HuH-7.5 (cell line): ENCODE measurements around the gene EEF1AKMT4.

Source experiments
- DNase-seq: peaks from one replicate; pipeline ENCODE4 v3.0.0; 2011; ENCODE audit warnings: low spot score

EEF1AKMT4 gene

DNA sequence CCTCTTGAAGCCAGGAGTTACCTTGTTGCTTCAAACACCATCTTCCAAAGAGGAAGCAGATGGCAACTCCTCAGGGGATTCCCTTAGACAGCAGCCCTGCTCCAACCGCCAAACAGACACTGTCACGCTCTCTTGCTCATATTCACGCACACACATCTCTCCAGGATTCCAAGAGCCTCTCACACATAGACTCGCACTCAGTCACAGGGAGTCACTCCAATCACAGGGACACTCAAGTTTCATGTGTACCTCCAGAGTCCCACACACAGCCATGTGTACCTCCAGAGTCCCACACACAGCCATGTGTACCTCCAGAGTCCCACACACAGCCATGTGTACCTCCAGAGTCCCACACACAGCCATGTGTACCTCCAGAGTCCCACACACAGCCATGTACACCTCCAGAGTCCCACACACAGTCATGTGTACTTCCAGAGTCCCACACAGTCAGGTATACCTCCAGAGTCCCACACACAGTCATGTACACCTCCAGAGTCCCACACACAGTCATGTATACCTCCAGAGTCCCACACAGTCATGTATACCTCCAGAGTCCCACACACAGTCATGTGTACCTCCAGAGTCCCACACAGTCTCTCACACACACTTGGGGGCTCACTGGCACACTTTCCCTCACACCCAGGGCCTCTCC, 14.0 kb upstream of the EEF1AKMT4 start:
- no peak for DNase-seq

DNA sequence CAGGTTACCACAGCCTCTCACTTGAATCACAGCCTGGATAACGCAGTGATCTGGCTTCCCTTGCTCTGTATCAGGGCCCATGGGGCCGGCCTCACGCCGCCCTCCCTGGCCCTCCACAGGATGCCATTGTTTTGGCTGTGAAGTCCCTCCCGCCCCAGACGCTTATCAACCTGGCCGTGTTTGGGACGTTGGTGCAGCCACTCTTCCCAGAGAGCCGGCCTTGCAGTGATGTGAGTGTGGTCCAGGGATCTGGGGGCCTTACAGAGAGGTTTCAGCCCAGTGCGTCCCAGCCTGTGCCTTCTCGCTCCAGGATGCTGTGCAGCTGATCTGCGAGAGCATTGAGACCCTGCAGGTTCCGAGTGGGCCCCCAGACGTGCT, 13.4 kb upstream of the EEF1AKMT4 start:
- no peak for DNase-seq

DNA sequence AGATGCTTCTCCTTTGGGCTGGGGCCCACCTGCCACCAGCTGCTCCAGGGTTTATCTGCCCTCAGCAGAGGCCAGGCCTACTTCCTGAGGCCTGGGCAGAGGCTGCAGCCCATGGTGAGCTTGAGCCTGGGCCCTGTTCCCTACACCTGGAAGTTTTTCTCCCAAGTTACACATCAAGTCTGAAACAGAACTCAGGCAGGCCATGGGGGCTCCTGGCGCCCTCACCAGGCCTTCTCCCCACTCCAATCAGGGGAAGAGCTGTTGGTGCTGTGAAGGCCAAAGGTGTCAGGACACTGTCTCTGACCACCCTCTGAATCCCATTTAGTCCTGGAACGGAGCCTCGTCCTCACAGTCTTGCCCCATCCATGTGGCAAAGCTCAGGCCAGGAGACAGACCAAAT, 12.8 kb upstream of the EEF1AKMT4 start:
- no peak for DNase-seq

GRCh38 chr3:184237211-184237610, 12.3 kb upstream of the EEF1AKMT4 start:
- DNase-seq = no peak

DNA sequence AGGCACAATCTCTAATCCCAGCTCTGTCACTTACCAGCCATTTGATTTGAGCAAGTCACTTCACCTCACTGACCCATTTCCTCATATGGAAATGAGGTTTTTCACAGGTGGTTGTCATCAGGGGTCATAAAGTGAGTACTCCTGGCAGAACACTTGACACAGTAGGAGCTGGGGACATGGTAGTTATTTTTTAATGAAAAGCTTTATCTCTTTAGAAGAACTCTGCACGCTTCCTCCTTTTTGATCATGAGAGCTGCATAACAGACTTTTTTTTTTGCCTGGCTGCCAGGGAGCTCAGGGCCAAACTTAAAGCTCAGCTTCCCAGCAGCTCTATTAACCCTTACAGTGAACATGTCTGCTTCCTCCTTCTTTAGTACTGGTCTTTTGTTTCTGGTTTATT, 11.7 kb upstream of the EEF1AKMT4 start:
- no peak for DNase-seq

DNA sequence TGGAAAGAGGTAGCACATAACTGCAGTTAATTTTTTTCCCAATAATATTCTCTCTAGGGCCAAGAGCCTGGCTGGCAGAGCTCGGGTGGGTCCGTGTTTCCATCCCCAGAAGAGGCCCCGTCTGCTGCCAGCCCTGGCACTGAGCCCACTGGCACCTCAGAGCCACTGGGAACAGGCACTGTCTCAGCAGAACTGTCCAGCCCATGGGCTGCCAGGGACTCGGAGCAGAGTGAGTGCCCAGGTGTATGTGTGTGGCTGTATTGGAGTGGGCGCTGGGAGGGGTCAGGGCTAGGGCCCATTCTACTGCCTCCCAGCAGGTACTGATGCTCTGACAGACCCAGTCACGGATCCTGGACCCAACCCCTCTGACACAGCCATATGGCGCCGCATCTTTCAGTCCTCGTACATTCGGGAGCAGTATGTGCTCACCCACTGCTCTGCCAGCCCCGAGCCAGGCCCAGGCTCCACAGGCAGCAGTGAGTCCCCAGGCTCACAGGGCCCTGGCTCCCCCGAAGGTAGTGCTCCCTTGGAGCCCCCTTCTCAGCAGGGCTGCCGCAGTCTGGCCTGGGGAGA, 11.1 kb upstream of the EEF1AKMT4 start:
- no peak for DNase-seq

- DNase-seq = peak; percentile 3
These were observed 10.3 kb upstream of the EEF1AKMT4 start for GRCh38 chr3:184239221-184239620.

- peak; percentile 5 for DNase-seq
These were observed 9.8 kb upstream of the EEF1AKMT4 start for GRCh38 chr3:184239708-184240107.

GRCh38 chr3:184240384-184241140, 8.9 kb upstream of the EEF1AKMT4 start:
- peak; percentile 68 for DNase-seq

- DNase-seq = peak; percentile 14
These were observed 8.4 kb upstream of the EEF1AKMT4 start for GRCh38 chr3:184241141-184241446.

- DNase-seq = peak; percentile 63
These were observed 7.8 kb upstream of the EEF1AKMT4 start for GRCh38 chr3:184241447-184242296.

GRCh38 chr3:184242297-184242685, 7.2 kb upstream of the EEF1AKMT4 start:
- peak; percentile 3 for DNase-seq

GRCh38 chr3:184248454-184249411, 739 bp upstream of the EEF1AKMT4 start, which contains the start of gene ALG3:
TSS of gene ALG3 (minus strand) at chr3:184248962. CDS start at chr3:184248940, 22 bp downstream.
- DNase-seq = peak; percentile 81

DNA sequence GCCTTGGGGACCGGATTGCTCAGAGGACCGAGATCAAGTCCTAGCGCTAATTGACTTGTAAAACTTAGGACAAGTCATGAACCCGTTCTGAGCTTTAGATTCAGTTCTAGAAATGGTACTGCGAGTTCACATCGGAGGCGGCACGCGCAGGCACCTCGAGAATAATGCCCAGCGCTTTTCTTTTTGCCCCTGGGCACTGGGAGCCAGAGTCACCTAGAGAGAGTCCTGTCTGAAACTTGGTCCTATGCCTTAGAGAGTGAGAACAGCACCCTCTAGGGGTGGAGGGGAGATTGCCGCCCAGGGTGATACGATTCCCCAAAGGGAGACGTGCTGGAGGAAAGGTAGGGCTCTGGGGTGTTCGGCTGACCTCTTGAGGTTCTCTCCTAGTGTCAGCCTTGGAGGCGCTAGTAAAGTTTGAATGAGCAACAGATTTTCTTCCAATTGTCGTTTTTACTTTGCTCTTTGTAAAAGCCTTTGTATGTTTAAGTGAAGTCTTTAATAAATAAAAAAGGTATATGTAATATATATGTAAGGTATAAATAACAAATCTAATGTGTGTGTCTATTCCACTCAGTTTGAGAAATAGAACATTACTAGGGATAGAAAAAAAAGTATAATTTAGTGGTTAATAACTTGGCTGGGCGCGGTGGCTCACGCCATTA, 826 bp downstream of the EEF1AKMT4 start:
- DNase-seq = peak; percentile 89

DNA sequence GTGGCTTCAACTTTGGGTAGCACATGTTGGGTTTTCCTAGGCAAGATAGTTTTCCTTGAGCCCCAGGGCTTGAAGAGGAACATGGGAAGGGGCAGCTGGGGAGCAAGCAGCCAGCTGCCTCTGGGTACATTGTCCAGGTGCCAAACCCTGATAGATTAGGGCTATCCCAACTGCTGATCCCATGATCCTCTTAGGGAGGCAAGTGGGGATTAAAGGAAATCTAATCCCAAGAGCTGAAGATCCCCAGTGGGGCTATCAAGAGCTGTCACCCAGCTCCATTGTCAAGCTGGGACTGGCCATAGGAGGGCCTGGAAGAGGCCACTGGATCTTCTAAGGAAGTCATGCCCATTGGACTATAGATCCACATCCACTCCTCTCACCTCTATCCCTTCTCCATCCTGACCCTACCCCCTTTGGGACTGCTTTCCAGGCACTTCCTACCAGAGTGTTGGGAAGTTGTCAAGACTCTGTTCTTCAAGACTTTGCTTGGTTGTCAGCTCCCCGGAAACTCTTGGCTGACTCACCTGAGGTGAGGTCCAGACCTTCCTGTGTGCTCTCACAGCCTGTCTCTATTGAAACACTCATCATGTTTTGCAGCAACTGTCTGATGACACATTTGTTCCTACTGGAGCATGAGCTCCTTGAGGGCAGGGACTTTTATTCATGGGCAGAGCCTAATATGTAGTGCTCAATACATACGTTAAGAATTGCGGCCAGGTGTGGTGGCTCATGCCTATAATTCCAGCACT, 6.0 kb downstream of the EEF1AKMT4 start:
- no peak for DNase-seq

GRCh38 chr3:184257083-184257915, 7.8 kb downstream of the EEF1AKMT4 start:
- no peak for DNase-seq

DNA sequence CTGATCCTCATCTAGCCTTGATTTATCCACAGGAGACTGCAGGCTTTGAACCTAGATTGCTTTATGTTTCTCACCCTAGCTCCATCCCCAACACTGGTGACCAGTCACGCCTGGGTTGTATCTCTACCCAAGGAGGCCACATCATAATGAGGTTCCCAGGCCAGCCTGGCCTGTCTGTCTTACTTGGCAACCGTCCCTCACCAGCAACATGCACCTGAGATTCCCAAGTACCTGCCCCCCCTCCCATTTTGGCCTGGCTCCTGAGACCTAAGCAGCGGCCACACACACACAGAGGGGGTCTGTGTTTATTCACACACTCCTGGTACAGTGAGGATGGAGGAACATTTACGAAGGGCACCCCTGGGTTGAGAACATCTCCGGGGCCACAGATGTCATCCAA, 9.5 kb downstream of the EEF1AKMT4 start:
- DNase-seq = no peak

DNA sequence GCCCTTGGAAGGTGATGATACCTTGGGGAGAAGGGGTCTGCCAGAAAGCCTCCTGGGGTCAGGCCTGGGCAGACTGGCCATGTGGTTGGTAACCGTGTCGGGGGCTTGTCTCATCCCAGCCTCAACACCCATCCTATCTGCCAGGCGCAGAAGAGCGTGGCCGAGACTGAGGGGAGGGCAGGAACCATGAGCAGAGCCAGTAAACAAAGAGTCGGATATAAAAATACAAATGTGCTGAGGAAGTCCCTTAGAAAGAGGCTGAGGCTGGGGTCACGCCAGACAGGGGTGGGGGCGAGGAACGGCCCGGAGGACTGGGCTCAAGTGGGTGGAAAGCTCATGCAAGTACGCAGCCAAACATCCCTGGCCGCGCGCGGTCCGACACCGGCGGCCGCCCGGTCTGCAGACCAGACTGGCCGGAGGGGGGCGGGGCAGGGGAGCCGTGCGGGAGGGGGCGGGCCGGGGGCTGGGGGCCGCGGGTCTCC, 10.0 kb downstream of the EEF1AKMT4 start:
- DNase-seq = no peak
